ENCODE data around the gene SP4. TPM values are rescaled to one million over a fixed set of nuclear protein-coding genes. Genes with fewer than 3 reads are reported as not detected.

The SP4 gene
- total and polyA plus RNA-seq, 2 of the 4 experiments (the other 2 are of a cell fraction) = 0.97 to 5.9 TPM

DNA sequence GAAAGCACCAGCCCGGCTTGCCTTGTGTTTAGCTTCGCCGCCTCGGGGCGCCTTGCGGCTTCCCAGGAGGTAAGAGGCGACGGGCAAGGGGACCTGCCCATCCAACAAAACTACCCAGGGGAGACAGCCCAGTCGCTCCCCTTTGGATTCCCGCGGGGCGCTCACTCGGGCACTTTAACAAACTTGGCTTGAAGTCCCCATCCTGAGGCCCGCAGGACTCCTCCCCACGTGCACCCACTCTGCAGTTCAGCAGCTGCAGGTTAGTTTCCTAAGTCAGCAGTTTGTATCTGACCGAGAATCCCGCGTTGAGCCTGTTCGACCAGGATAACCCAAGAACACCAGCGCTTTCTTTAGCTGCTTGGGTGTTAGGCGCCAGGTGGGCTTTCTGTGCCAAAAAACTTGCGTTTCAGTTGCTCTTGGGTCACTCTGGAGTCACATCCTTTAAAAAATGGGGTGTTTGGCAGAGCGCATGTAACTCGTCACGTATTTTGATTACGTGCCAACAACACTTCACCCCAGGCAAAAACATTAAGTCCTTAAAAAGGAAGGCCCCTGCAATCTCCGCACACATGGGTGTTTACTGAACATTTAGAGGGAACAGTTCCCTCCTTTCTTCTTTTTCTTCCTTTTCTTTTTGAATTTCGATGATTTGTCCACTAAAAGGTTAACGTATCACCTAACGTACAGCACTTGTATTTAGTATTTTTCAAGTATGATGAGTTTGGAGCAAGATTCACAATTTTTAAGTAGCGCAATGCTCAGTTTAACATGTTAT, 115.8 kb downstream of the SP4 start:
- Histone ChIP-seq H3K27me3 (ENCODE audit: control insufficient read depth, insufficient read depth, low read length) (peaks cover 17% of the 10 kb centered on the region), H3K36me3 (ENCODE audit: control insufficient read depth, insufficient read depth, low read length) (no peaks in the 10 kb centered on the region), H3K14ac (replicated peaks; ENCODE audit: low read depth, low read length) (no peak overlapping the region), H2AFZ (replicated peaks; ENCODE audit: low read length, poor library complexity) (peak overlapping the region; percentile 84), H3K4me2 (ENCODE audit: low read depth, low read length) (peak overlapping the region; percentile 72), H2AK9ac (replicated peaks; ENCODE audit: low read depth, low read length, poor library complexity) (no peak overlapping the region), H3K9me1 (ENCODE audit: insufficient read depth, low read length) (no peaks in the 10 kb centered on the region), H3K4me1 (ENCODE audit: control insufficient read depth, insufficient read depth, low read length) (no peaks in the 10 kb centered on the region; the same call in 1 of the 2 replicates), H2BK5ac (ENCODE audit: low read depth, low read length, poor library complexity, severe bottlenecking) (no peak overlapping the region), H2AK5ac (ENCODE audit: low read depth, low read length) (no peak overlapping the region), H3K18ac (ENCODE audit: low read depth, low read length) (no peak overlapping the region), H3K9me3 (ENCODE audit: control insufficient read depth, insufficient read depth, low read length) (no peaks in the 10 kb centered on the region), H3K23ac (ENCODE audit: low read depth, low read length) (no peak overlapping the region), H2BK20ac (ENCODE audit: low read depth, low read length) (no peak overlapping the region), H3K9ac (ENCODE audit: low read depth, low read length) (no peak overlapping the region), H4K20me1 (ENCODE audit: insufficient read depth, low read length) (no peaks in the 10 kb centered on the region), H4K8ac (ENCODE audit: low read depth in 2 of 2, low read length in 2 of 2) (no peak overlapping the region), H3K27ac (ENCODE audit: insufficient read depth, low read length) (no peak overlapping the region), H3K4ac (ENCODE audit: low read depth, low read length) (no peak overlapping the region), H2BK15ac (ENCODE audit: low read depth, low read length) (no peak overlapping the region), H4K91ac (ENCODE audit: insufficient read depth, low read depth, low read length) (no peak overlapping the region), H4K5ac (ENCODE audit: low read depth, low read length) (no peak overlapping the region), H3K79me1 (ENCODE audit: low read depth in 1 of 2, low read length in 2 of 2) (no peaks in the 10 kb centered on the region), H2BK120ac (ENCODE audit: low read depth, low read length) (no peak overlapping the region), H3K4me3 (ENCODE audit: insufficient read depth, low read depth, low read length) (no peak overlapping the region), H3K56ac (ENCODE audit: extremely low read depth, insufficient read depth, low read length) (no peak overlapping the region)
- in situ Hi-C loops (cut with MboI; ENCODE audit: low sequenced_read_pairs) = no loop called here
- DNase-seq = no peak
- no TSS peak for BruUV-seq (replicated peaks)
- CTCF ChIA-PET = no interaction called here
- TF ChIP-seq BHLHE40 (IDR thresholded peaks at IDR 0.05; ENCODE audit: low read depth, low read length) = no peak
- TF ChIP-seq RFX5 (IDR thresholded peaks at IDR 0.05; ENCODE audit: low read depth, low read length) = no peak
- TF ChIP-seq NFE2L2 (IDR thresholded peaks at IDR 0.05; ENCODE audit: low read depth, low read length) = no peak
- TF ChIP-seq, protein P1, sequence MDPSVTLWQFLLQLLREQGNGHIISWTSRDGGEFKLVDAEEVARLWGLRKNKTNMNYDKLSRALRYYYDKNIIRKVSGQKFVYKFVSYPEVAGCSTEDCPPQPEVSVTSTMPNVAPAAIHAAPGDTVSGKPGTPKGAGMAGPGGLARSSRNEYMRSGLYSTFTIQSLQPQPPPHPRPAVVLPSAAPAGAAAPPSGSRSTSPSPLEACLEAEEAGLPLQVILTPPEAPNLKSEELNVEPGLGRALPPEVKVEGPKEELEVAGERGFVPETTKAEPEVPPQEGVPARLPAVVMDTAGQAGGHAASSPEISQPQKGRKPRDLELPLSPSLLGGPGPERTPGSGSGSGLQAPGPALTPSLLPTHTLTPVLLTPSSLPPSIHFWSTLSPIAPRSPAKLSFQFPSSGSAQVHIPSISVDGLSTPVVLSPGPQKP (IDR thresholded peaks at IDR 0.05; ENCODE audit: borderline replicate concordance, low read depth, low read length) = no peak
- no peak for TF ChIP-seq RAD21 (IDR thresholded peaks at IDR 0.05; ENCODE audit: low read length)
- TF ChIP-seq FOS (IDR thresholded peaks at IDR 0.05; ENCODE audit: low read depth, low read length) = no peak
- no peak for TF ChIP-seq POLR2A (IDR thresholded peaks at IDR 0.05; ENCODE audit: low read depth, low read length)
- no peak for TF ChIP-seq CHD1 (IDR thresholded peaks at IDR 0.05; ENCODE audit: low read depth, low read length)
- TF ChIP-seq MXI1 (IDR thresholded peaks at IDR 0.05; ENCODE audit: borderline replicate concordance, low read depth, low read length) = no peak
- TF ChIP-seq CEBPB (IDR thresholded peaks at IDR 0.05; ENCODE audit: low read depth, low read length) = no peak
- TF ChIP-seq, protein P2, sequence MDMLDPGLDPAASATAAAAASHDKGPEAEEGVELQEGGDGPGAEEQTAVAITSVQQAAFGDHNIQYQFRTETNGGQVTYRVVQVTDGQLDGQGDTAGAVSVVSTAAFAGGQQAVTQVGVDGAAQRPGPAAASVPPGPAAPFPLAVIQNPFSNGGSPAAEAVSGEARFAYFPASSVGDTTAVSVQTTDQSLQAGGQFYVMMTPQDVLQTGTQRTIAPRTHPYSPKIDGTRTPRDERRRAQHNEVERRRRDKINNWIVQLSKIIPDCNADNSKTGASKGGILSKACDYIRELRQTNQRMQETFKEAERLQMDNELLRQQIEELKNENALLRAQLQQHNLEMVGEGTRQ (IDR thresholded peaks at IDR 0.05; ENCODE audit: low read depth, low read length) = no peak
- no peak for TF ChIP-seq MAFK (IDR thresholded peaks at IDR 0.05; ENCODE audit: low read depth, low read length)
- TF ChIP-seq, protein P3, sequence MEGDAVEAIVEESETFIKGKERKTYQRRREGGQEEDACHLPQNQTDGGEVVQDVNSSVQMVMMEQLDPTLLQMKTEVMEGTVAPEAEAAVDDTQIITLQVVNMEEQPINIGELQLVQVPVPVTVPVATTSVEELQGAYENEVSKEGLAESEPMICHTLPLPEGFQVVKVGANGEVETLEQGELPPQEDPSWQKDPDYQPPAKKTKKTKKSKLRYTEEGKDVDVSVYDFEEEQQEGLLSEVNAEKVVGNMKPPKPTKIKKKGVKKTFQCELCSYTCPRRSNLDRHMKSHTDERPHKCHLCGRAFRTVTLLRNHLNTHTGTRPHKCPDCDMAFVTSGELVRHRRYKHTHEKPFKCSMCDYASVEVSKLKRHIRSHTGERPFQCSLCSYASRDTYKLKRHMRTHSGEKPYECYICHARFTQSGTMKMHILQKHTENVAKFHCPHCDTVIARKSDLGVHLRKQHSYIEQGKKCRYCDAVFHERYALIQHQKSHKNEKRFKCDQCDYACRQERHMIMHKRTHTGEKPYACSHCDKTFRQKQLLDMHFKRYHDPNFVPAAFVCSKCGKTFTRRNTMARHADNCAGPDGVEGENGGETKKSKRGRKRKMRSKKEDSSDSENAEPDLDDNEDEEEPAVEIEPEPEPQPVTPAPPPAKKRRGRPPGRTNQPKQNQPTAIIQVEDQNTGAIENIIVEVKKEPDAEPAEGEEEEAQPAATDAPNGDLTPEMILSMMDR (conservative IDR thresholded peaks at IDR 0.05; ENCODE audit: low read depth, low read length) = no peak
- TF ChIP-seq MAZ (IDR thresholded peaks at IDR 0.05; ENCODE audit: borderline replicate concordance, low read depth, low read length) = no peak
- TF ChIP-seq SMC3 (IDR thresholded peaks at IDR 0.05; ENCODE audit: low read depth, low read length) = no peak
- no peak for TF ChIP-seq RCOR1 (IDR thresholded peaks at IDR 0.05; ENCODE audit: insufficient replicate concordance, low read length)
- WGBS, 2 experiments (ENCODE audit: extremely low coverage in 2 of 2, insufficient read length in 1 of 2) = 0% methylated on average over 5 of the region's 31 CpGs; no CpG with 5 or more reads in 1 of the 2 experiments
- intact Hi-C loops (cut with micrococcal nuclease) = no loop called here
- POLR2A ChIA-PET (ENCODE audit: unreplicated experiment) = no interaction called here
- no peak for ATAC-seq (ENCODE audit: low read depth)
- dilution Hi-C loops (cut with HindIII; ENCODE audit: low sequenced_read_pairs, unreplicated experiment) = no loop called here
